GM18873 (cell line): ENCODE results near the gene NINJ2.

ENCODE experiments used
- ATAC-seq: cut with Tn5 transposase; IDR thresholded peaks from one replicate; pipeline ENCODE4 v1.9.1; 2021; ENCODE audit warnings: mild to moderate bottlenecking, moderate library complexity, moderate number of reproducible peaks; ENCODE audit not compliant: unreplicated experiment, low FRiP score

The NINJ2 gene

DNA sequence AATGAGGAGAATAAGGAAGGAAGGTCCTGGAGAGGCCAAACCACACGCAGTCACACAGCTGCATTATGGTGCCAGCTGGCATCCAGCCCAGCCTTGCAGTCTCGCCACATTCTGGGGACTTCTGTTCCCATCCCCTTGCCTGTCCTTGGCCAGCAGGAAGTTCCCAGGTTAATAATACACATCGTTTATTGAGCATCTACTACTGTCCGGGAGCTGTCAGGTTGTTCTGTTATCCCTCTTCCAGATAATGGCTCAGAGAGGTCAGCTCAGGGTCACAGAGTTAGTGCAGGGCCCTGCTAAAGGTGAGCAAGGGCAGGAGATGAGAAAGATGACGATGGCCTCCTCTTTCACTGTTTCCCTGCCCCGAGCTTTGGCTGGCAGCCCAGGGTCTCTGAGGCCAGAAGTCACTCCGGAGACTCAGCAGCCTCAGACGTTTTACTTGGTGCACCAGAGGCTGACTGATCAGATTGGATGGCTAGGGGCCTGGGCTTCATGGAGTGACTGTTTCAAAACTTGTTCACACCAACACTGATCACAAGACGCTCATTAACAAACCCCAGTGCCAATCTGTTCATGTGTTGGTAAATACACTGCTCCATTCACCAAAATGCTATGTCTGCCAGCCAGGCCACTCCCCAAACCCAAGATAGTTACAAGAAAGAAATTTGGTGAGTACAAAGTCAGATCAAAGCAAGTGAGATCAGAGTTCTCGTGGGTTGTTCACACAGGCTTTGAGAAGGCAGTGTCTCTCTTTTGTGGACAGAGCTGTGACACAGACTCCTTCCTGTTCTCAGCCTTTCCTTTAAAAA lies 124.3 kb downstream of the NINJ2 start:
- no peak for ATAC-seq

DNA sequence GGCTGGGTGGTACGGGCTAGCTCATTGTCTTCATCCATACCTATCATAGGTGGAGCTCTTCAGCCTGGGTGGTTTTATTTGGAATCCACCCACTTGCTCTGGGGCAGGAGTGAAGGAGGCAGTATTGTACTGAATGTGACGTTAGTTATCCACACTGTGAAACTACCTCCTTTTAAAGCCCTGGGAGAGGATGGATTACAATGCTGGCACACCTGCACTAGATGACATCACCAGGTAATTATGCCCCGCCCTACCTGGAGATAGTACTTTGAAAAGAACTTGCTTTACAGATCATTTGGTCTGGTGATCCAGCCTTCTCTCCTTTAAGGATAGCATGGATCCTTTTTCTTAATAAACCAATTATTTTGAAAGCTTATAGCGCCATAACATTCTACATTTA lies 125.5 kb downstream of the NINJ2 start:
- no peak for ATAC-seq

DNA sequence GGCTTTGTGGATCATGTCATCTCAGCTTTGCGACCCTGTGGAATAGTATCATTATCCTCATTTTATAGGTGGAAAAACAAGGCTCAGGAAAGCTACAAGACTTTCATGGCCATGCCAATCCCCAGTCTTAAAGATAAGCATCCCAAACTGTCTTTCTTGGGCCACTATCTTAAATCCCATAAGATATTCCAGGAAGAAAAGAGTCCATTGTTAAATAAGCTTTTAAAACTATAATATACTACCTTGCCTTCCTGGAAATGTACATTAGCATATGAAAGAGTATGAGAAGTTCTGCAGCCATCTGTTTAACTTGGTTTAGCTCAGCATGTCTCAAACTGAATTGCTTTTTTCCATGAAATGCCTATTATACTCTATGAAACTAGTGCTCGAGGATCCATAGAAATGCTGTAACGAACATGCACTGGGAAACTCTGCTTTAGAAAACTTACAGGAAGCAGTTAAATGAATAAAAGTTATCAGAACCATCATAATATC lies 126.4 kb downstream of the NINJ2 start:
- ATAC-seq, result no peak

DNA sequence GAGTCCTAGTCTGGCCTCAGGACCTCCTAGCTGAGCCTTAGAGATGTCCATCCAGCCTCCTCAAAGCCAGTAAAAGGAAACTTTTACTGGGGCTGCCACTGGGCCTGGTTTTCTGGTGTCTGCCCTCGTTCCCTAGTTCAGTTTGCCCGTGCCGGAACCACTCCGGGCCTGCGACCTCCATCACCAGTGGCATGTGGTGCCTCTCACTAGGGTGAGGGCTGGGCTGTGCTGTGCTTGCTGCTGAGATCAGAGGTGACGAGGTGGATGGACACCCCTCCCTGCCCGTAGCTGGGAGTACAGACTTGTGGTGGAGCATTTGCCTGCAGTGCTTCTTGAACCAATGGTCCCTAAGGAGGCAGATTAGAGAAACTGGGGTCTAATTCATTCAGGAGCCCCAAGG lies 127.8 kb downstream of the NINJ2 start:
- ATAC-seq, result no peak

DNA sequence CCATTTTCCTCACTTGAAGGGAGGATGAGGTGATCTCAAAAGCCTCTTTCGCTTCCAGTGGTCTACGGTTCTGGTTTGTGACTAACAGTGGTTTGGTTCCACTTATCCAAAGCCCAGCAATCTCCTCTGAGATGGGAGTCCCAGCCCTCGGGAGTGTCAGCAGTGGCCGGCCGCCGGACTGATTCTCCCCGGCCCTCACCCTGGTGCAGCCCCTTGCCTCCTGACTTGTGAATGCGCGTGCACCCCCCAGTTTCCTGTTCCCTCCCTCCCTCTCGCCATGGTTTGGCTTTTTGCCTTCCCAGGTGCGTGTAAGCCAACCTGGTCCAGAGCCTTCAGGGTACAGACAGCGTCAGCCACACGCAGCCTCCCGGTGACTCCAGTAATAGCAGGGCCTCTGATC lies 129.0 kb downstream of the NINJ2 start:
- no peak for ATAC-seq

DNA sequence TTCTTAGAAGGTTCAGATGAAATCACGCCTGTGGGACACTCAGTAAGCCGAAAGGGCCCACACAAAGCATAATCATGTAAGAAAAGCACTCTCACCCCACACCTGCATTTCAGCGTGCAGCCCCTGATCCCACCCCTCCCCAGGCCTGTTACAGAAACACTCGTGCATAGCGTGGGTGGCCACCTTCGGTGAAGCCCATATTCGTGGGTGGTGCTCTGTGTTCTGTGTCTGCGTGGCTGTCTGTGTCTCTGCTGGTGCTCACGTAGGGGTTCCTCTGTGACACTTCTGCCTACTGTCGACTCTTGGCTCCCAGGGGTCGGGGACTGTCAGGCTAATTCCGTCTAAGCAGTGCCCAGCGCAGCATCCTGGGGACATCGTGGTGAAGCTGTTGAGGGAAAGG lies 129.5 kb downstream of the NINJ2 start:
- no peak for ATAC-seq

DNA sequence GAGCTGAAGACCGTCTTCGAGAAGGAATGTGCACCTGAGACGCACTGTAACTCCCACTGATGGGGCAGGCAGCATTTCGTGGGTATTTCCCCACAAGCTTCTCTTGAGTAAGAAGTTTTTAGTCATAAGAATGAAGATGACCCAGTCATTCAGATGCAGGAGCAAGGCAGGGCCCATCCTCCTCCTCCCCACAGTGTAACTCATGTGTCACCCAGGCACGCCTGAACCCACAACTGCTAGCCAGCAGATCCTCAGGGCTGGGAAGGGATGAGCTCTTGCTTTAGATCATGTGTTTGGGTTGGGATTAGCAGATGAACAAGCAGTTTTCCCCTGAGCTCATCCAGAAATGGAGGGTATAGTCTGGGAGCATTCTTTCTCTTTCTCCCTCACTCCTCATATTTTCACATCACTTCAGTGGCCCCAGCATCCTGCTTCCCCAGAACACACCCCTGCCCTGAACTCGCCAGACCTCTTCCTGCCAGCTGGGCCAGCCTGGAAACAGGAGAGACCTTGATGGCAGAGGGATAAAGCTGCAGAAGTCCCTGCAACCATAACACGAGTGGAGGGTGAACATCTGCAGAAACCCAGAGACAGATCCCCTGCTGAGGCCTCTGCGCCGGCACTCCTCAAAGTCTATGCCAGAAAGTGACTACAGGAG lies 130.2 kb downstream of the NINJ2 start:
- ATAC-seq, result no peak

DNA sequence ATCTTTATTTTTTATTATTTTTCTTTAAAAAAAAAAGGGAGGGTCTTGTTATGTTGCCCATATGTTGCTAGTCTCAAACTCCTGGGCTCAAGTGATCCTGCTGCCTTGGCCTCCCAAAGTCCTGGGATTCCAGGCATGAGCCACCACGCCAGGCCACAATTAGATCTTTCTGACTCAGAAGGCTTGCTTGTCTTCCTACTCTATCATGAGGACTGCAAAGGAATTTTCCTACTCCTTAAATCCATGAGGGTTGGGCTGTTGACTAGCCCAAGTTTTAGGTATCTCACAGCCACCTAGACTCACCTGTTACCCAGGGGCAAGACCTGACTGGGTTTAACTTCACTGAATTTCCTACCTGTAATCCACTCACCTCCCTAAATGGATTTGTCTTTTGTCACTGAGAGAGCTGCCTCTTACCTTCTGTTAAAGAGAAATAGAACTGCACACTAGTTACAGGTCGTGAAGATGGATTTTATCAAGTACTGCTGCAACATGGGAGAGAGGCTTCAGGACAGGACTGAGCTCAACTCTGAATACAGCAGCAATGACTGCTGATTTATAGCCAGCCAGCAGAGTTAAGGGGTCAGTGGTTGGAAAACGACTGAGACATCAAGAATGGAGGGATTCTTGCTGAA lies 131.2 kb downstream of the NINJ2 start:
- no peak for ATAC-seq

DNA sequence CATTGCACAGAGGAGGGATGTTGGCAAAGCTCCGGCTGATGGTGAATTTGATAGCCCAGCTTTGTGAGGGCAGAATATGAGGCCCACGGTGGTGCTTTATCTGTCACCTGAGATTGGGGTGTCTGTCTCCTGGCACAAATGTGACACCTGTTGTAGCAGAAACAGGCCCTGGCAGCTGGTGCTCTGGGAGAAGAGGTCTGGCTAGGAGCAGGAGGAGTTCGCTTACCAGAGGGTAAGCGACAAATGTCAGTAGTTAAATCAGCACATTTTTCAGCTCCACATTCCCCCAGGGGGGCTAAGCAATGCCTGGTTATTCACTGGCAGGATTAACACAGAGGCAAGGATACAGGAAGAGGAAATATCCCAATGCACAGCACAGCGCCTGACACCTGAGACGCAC lies 132.4 kb downstream of the NINJ2 start:
- ATAC-seq, result no peak

DNA sequence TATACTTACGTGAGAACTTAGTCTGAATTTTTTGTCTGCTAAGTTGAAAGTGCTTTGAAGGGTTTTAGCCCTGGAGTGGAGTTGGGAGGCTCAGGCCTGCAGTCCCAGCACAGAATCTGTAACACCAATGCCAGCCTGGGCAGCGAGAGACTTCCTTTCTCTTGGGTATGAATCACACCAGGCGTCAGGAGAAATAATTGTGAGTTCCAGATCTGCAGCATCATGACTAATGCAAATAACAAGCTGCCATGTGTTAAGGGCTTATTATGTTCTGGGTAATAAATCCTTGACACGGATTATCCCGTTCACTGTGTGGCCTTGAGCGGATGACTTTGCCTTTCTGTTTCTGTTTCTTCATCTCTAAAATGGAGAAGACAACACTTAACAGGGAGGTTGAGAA lies 132.9 kb downstream of the NINJ2 start:
- no peak for ATAC-seq

DNA sequence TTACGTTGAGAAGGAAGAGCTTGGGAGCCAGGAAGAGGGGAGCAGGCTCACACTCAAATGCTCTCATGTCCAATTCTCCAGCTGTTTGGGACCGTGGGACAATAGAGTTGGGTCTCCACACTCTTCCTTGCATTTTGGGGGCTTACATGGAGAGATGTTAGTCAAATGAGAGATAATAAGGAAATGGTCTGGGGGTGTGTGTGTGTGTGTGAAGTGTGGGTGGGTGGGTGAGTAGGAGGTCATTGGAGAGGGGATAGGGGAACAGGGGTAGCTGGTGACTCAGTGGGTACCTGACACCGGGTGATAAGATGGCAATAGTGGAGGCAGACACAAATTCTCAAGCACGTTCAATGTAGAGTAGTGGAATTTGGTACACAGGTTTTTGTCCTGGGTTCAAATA lies 135.5 kb downstream of the NINJ2 start:
- ATAC-seq, result no peak

DNA sequence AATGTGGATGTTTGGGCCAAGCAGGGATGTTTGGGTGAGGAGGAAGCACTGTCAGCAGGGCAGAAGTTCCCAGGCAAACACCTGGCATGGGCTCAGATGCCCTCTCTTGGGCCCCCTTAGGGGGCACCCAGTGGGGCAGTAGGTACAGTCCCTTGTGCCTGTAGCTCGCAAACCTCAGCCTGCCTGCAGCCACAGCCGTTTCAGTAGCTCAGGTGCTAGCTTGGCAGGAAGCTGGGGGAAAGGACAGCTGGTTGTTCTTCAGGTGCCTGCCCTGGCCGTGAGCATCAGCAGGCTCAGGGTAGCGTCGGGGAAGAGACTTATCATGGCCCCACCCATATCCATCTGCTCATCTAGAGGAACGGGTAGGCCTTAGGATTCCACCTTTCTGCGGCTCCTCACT lies 136.0 kb downstream of the NINJ2 start:
- ATAC-seq, result no peak

DNA sequence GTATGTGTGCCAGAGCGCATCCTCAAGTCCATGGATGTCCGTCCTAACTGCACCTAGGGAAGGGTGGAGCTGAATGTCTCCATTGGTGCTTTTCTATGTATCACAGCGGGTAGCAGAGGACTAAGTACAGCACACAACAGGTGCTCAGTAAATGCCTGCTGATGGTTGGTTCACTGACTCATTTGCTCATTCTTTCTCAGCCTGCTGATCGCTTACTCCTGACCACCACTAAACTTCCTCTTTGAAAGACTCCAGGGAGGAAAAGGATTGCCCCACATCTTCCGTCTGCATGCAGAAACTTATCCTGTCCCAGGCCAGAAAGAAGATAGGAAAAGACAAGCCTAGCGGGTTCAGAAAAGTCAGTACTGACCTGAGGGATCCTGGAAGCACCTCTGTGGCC lies 137.2 kb downstream of the NINJ2 start:
- no peak for ATAC-seq

DNA sequence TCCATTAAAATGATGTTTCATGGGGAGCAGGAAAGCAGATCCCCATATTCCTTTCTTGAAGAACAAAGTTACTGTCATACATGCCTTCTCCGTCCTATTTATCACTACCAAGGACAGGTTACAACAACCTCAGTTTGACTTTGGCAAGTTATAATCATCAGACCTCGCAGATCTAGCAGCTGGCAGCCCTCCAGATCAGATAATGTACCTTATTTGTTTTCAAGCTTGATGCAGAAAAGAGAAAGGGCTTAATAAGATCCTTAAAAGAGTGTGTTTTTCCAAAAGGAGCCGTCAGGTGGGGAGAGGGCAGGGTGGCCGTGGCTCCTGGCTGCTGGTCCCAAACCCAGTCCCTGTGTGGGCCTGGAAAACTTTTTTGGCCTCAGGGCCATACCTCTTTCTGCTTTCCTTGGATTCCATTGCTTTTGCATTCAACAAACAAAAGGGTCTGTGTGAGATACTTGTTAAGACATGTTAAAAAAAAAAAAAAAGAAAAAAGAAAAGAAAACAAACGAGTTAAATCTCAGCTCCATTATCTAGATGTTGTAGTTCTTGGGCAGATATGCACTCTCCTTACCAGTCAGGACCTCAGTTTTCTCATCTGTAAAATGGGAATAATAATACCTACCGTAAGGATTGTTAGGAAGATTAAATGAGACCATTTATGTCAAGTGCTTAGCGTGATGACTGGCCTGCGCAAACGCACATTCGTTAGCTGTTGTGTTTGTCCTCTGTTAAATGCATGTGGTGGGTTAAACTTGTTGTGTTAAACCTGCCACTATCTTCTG lies 138.9 kb downstream of the NINJ2 start:
- ATAC-seq, result no peak

DNA sequence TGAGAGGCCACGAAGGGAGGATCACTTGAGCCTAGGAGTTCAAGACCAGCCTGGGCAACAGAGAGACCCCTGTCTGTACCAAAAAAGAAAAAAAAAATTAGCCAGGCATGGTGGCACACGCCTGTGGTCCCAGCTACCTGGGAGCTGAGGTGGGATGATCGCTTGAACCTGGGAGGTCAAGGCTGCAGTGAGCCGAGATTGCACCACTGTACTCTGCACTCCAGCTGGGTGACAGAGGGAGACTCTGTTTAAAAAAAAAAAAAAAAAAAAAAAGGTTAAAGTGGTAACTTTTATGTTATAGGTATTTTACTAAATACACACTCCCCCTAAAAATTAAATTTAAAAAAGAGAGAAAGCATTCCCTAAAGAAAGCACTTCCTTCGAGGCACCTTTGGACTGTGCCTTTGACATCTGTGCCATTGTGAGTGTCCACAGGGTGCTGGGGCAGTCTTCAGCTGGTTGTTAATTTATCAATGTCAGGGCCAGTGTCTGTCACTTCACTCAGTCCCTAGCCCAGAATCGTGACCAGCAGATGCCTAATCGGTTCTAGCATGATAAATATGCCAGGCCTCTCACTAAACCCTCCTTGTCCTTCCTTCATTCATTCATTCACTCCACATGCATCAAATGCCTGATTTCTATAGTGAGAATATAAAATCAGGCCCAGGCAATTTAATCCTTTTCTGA lies 140.4 kb downstream of the NINJ2 start:
- no peak for ATAC-seq

DNA sequence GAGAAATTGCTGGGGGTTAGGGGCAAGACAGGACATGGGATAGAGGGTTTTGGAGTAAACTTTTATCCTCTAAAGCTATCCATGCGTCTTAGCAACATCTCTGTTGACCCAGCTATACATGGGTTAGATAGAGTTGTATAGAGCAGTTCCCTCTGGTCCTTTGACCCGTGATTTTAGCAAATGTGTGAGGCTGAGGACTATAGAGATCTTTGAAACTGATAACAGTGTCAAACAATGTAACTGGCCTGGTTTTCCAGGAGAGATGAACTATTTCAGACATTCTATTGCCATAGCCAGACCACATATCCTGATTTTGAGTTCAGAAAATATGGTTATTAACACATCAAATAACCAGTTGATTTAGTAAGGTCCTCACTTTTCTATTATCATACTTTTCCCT lies 143.1 kb downstream of the NINJ2 start:
- ATAC-seq, result no peak

DNA sequence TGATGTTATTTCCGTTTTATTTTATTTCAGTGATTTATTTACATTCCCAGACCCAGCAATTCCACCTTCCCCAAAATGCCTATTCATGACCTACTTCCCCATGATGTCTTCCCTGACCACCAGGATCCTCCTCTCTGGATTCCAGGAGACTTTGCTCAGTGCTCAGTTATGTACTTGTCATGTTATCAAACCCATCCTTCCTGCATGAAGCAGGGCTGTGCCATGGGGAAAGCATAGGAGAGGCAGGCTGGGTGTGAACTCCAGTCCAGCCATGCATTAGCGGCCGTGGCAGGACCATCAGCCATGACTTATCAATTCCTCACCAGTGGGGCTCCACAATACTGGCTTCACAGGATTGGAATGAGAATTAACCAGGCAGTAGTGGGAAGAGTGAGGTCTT lies 145.7 kb downstream of the NINJ2 start:
- ATAC-seq, result no peak
